HG03439 (cell line): ENCODE measurements around the gene CDK14.

ENCODE experiments used
- ATAC-seq: cut with Tn5 transposase; IDR thresholded peaks from one replicate; pipeline ENCODE4 v1.9.1; 2021; ENCODE audit warnings: mild to moderate bottlenecking, moderate library complexity; ENCODE audit not compliant: unreplicated experiment

The CDK14 gene

GRCh38 chr7:90595801-90596670 lies at the start of gene CDK14:
TSS of gene CDK14 (plus strand) at chr7:90596321. CDS start at chr7:90596628, 307 bp downstream.
- ATAC-seq, result peak; percentile 73

DNA sequence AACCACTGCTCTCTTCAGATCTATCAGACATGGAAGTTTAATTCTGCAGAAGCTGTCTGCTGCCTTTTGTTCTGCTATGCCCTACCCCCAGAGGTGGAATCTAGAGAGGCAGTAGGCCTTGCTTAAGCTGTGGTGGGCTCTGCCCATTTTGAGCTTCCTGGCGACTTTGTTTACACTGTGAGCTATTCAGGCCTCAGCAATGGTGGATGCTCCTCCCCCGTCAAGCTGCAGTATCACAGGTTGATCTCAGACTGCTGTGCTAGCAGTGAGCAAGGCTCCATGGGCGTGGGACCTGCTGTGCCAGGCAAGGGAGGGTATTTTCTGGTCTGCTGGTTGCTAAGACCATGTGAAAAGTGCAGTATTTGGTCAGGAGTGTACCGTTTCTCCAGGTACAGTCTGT lies 45.1 kb upstream of the CDK14 start:
- ATAC-seq, result no peak

GRCh38 chr7:90552521-90552920 lies 43.6 kb upstream of the CDK14 start:
- no peak for ATAC-seq

GRCh38 chr7:90560730-90561129 lies 35.4 kb upstream of the CDK14 start:
- ATAC-seq, result no peak

DNA sequence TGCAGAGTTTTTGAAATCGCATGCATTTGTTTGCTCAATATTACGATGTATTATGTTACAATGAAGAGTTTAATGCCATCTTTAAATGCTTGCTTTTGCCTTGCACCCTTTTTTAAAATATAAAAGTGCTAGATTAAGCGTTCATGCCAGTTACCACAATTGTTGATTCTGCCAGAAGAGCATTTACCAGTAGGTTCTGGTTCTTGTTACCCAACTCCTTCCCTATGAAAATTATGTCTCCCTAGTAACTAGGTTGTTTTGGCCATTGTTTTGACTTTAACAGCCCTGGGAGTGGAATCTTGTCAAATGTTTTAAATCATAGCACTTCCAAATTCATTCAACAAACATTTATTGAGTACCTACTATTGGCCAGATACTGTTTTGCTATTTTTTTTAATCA lies 32.8 kb upstream of the CDK14 start:
- no peak for ATAC-seq

GRCh38 chr7:90564455-90564854 lies 31.7 kb upstream of the CDK14 start:
- no peak for ATAC-seq

- no peak for ATAC-seq
Observed at GRCh38 chr7:90568213-90568612, 27.9 kb upstream of the CDK14 start.

DNA sequence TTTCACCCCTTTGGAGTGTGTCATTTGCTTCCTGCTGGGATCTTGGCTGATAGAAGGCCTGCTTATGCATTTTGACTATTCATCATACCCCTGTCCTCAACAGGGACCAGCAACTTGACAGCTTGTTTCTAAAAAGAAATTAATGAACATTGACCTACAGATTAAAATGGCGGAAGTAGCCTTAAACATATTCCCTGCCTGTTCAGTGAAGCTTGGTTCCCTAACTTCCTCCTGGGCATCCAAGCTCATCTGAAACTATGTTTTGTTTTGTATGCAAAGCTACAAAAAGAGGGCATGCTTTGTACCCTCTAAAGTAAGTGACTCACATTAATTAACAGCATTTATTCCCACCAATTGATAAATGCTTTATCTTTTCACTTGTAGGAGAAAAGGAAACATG lies 26.8 kb upstream of the CDK14 start:
- no peak for ATAC-seq

- no peak for ATAC-seq
Observed at GRCh38 chr7:90570373-90570959, 25.7 kb upstream of the CDK14 start.

DNA sequence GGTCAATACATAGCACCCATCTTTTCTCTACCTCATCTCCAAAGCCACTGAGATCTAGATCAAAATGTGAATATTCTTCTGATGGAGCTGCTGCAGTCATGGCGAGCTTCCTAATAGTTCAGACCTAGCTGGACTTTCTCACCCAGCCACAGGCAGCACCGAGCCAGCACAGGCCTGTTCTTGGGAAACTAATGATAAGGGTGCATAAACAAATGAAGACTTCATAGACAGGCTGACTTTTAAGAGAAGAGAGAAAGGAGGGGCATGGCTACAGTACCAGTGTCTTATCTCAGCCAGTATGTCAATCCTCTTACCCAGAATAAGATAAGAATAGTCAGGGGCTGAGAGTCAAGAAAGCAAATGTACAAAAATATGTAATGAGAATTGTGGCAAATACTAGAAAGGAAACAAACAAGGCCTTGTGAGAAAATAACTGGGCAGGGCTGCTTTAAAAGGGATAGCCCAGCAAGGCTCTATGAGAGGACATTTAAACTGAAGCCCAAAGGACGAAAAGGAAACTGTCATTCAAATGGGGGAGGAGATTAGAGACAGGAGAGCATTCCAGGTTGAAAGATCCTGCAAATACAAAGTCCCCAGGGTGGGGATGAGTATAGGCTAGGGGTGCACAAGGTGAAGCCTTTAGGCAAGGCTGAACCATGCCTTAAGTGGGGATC lies 21.8 kb upstream of the CDK14 start:
- ATAC-seq, result no peak

DNA sequence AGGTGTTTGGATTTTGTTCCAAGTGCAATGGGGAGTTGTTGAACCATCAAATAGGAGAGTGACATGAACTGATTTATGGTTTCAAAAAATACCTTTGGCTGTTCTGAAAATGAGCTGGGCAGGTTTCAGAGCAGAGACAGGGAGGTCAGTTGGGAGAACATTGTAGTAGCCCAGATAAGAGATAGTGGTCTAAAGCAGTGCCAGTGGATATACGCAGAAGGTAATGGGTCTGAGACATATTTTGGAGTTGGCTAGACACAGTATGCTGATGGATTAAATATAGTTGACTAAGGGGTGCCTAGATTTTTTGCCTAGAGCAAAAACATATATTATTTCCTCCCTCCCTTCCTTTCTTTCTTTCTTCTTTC lies 21.3 kb upstream of the CDK14 start:
- no peak for ATAC-seq

- ATAC-seq, result no peak
Observed at GRCh38 chr7:90579181-90579688, 16.9 kb upstream of the CDK14 start.

DNA sequence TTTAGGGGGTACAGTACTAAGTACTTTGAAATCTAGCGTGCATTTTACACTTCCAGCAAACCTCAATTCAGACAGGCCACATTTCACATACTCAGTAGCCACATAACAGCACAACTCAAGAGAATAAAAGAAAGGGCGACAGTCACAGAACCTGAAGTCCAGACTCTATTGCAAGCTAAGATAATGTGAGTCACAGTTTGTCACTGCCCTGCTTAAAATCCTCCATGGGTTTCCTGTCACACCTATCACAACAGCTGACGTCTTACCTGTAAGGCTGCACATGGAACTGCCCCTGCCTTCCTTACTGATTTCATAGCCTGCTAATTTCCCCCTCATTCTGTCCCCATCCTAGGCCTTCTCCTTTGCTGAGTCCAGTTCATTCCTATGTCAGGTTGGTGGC lies 16.1 kb upstream of the CDK14 start:
- ATAC-seq, result no peak

DNA sequence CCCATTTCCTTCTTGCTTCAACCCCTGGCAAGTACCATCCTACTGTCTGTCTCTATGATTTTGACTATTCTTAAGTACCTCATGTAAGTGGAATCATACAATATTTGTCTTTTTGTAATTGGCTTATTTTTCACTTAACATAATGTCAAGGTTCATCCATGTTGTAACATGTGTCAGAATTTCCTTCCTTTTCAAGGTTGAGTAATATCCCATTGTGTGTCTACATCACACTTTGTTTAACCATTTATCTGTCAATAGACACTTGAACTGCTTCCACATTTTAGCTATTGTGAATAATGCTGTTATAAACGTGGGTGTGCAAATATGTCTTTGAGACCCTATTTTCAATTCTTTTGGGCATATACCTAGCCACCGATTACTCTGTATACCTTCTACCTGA lies 14.0 kb upstream of the CDK14 start:
- ATAC-seq, result no peak

DNA sequence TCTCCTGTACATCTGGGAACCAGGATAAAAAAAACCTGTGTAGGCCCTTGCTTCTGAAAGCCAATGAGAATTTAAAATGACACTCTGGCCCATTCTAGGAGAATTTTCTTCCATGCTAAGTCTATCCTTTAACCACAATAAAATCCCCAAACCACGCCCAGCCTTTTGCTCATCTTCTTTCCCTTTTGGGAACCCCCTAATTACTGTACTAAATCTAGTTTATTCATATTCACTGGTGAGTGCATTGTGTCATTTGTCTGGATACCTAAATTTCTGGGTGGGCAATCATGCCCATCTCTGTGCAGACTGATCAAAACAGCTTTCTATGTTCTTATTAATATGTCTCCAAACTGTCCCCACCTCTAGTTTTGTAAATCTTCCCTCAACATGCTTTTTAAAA lies 11.7 kb upstream of the CDK14 start:
- no peak for ATAC-seq

DNA sequence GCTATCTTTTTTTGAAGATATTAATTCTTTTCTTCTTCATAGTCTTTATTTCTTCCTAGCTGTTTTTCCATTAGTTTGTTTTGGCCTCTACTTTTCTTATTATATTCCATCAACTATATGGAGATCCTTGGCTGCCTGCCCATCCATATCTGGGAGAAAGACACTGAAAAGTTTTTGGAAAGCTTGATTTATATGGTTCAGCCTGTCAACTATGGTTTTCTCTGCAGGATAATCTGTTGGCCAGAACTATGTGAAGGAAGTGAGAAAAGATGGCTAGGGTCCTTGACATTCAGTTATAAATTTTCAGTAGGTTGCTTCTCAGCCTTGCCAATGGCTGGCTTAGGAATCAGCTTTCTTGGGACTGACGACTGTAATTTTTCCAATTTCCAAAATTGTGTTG lies 10.0 kb upstream of the CDK14 start:
- ATAC-seq, result no peak

GRCh38 chr7:90587766-90588165 lies 8.4 kb upstream of the CDK14 start:
- no peak for ATAC-seq

GRCh38 chr7:90592033-90592432 lies 4.1 kb upstream of the CDK14 start:
- ATAC-seq, result no peak

- ATAC-seq, result no peak
Observed at GRCh38 chr7:90593205-90593604, 2.9 kb upstream of the CDK14 start.

DNA sequence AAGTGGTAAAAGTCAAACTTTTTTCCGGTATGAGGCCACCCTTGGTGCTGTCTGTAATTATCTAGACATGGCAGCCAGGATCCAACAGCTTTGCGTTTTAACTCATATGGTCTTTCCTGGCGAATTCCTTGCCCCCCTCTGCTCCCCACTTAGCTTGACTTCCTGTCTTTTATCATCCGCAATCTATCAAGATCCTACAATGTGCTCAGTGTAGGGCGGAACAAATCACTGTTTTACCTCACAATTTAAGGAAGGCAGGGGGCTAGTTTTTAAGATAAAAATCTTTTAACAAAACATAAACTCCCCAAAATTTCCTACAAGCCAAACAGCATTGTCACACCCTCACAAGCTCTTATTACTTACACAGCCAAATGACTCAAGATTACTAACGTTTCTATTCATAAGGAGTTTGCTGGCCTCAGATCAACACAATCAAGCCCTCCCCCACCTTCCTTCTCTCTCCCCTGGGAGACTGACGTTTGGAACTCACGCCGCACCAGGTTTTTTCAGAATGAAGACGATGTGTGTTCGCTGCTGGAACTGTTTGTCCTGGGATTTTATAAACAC lies 1.3 kb upstream of the CDK14 start:
- no peak for ATAC-seq

- ATAC-seq, result no peak
Observed at GRCh38 chr7:90595342-90595800, 750 bp upstream of the CDK14 start.
